ENCODE results near the gene RPL26.

- TF ChIP-seq POLR2A (IDR thresholded peaks at IDR 0.05; ENCODE audit: low read depth, low read length) (no peak), POLR2AphosphoS5 (IDR thresholded peaks at IDR 0.05; ENCODE audit: low read depth, low read length) (no peak)
These were observed 16.8 kb downstream of the RPL26 start for GRCh38 chr17:8366231-8366630.

Data from GM12892 (cell line).